ENCODE data around the gene ASTL.
"Not testable (repeated sequence)": the region's sequence is repeated elsewhere in the genome, so short reads cannot be mapped to it uniquely, and the experiment has no call there.

ASTL gene

DNA sequence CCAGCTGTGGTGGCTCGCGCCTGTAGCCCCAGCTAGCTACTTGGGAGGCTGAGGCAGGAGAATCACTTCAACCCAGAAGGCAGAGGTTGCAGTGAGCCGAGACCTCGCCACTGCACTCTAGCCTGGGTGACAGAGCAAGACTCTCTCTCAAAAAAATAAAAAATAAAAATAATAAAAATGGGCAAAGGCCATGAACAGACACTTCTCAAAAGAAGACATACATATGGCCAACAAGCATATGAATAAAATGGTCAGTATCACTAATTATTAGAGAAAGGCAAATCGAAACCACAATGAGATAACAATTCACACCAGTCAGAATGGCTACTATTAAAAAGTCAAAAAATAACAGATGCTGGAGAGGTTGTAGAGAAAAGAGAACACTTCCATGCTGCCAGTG is 22.1 kb upstream of the ASTL start:
- not testable (repeated sequence) for H3K27me3 ChIP-seq (ENCODE audit: control insufficient read depth in 2 of 2, insufficient read depth in 2 of 2, low read length in 2 of 2); H3K9ac ChIP-seq (ENCODE audit: low read depth in 1 of 2, low read length in 2 of 2); H3K27ac ChIP-seq (ENCODE audit: low read depth in 2 of 2, low read length in 2 of 2); H3K4me3 ChIP-seq (ENCODE audit: low read length in 2 of 2); H3K36me3 ChIP-seq (ENCODE audit: control insufficient read depth in 2 of 2, insufficient read depth in 2 of 2, low read length in 2 of 2); H3K9me3 ChIP-seq (ENCODE audit: control insufficient read depth in 2 of 2, low read length in 2 of 2)
- peaks cover 10 to 16% of the 10 kb centered on the region in 2 donors for H3K4me1 ChIP-seq (ENCODE audit: control insufficient read depth in 2 of 2, insufficient read depth in 2 of 2, low read length in 2 of 2)

DNA sequence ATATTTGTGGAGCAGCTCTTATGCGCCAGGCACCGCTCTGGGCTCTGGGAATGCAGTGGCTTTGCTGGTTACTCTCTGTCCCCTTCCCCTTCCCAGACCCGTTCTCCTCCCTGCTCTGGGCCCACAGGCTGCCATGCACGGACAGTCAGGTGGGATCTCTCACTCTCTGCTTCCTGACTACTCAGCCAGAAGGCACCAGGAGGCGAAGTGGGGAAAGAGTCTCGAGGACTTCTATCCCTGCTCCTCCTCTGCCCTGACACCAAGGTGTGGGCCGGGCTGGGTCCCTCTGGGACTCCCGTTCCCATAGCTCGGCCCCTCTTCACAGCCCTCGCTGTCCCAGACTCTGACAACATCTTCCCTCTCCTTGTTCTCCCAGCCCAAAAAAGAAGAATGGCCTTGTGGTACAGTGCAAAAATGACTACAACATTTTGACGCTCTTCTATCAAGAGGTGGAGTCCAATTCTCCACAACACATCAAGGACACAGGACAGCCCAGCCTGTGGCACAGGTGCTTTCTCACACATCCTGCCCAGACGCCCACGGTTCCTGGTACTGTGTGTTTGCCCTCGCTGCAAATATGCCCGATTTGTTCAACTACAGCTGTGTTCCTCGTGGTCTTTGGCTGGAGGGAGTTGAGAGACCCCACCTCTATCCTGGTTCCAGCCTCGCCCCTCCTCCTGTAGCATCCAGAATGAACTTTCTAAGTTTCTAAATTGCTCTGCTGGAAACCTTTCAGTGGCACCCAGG is 21.0 kb upstream of the ASTL start:
- H3K27ac ChIP-seq (ENCODE audit: low read depth in 2 of 2, low read length in 2 of 2), result no peak overlapping the region
- peaks cover 10 to 16% of the 10 kb centered on the region in 2 donors for H3K4me1 ChIP-seq (ENCODE audit: control insufficient read depth in 2 of 2, insufficient read depth in 2 of 2, low read length in 2 of 2)
- H3K27me3 ChIP-seq (ENCODE audit: control insufficient read depth in 2 of 2, insufficient read depth in 2 of 2, low read length in 2 of 2), result no peaks in the 10 kb centered on the region
- no peaks in the 10 kb centered on the region for H3K36me3 ChIP-seq (ENCODE audit: control insufficient read depth in 2 of 2, insufficient read depth in 2 of 2, low read length in 2 of 2)
- H3K9me3 ChIP-seq (ENCODE audit: control insufficient read depth in 2 of 2, low read length in 2 of 2), result no peaks in the 10 kb centered on the region
- peak overlapping the region in 1 of 2 donors; percentile 32 for H3K9ac ChIP-seq (ENCODE audit: low read depth in 1 of 2, low read length in 2 of 2)
- H3K4me3 ChIP-seq (ENCODE audit: low read length in 2 of 2), result no peak overlapping the region

DNA sequence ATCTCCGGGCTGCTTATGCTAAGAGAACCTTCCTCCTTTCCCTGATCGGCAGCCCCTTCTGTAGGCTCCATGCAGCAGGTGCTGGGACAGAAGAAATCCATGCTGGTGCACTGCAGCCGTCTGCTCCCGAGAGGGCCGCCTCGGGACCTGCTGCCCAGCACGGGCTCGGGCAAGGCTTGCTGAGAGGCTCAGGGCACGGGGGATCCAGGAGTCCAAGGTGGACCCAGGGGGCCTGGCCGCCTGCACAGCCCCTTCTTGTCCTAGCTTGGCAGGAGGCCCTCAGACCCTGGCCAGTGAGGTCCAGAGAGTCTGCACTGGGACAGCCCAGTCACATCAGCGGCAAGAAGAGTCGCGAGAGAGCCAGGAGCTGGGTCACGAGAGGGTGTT is 20.2 kb upstream of the ASTL start:
- H3K4me3 ChIP-seq (ENCODE audit: low read length in 2 of 2), result no peak overlapping the region
- no peaks in the 10 kb centered on the region for H3K27me3 ChIP-seq (ENCODE audit: control insufficient read depth in 2 of 2, insufficient read depth in 2 of 2, low read length in 2 of 2)
- no peaks in the 10 kb centered on the region for H3K9me3 ChIP-seq (ENCODE audit: control insufficient read depth in 2 of 2, low read length in 2 of 2)
- no peak overlapping the region for H3K27ac ChIP-seq (ENCODE audit: low read depth in 2 of 2, low read length in 2 of 2)
- H3K9ac ChIP-seq (ENCODE audit: low read depth in 1 of 2, low read length in 2 of 2), result no peak overlapping the region
- peaks cover 7 to 16% of the 10 kb centered on the region in 2 donors for H3K4me1 ChIP-seq (ENCODE audit: control insufficient read depth in 2 of 2, insufficient read depth in 2 of 2, low read length in 2 of 2)
- no peaks in the 10 kb centered on the region for H3K36me3 ChIP-seq (ENCODE audit: control insufficient read depth in 2 of 2, insufficient read depth in 2 of 2, low read length in 2 of 2)

DNA sequence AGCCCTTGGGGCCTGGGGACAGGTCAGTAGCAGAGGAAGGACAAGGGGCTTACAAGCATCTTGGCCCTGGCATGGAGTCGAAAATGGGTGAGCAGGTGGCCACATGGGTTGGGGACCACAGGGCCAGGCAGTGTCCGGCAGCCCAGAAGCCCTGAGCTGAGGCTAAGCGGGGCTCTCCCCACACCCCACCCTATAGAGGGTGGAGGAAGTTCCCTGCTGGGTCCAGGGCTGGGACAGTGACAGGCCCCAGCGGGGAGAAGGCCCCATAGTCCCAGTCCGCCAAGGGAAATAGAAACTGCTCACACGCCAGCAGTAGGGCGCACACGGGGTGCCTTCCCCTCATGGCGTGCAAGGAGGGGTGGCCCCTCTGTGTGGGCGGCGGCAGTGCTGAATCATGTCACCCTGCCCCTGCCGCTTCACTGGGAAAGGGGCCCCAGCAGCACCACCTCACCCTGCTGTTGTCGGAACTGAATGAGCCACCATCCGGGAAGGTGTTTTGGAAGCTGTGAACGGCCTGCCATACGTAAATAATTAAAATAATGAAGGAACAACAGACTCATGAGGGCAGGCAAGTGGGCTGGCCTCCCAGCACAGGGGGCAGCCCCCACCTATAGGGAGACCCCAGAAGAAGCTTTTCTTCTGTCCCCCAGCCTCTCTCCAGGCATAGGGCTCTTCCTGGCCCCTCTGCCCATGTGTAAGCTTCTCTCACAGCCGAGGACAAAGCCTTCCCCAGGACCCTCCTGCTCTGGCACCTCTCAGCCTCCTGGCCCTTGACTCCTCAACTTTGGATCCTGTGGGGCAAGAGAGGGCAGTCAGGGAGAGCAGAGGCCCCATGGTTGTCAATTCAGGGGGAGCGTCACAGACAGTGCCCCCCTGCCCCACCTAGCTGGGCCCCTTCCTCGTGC is 19.6 kb upstream of the ASTL start:
- Histone ChIP-seq H3K4me1 (ENCODE audit: control insufficient read depth in 2 of 2, insufficient read depth in 2 of 2, low read length in 2 of 2) (peaks cover 7 to 12% of the 10 kb centered on the region in 2 donors), H3K36me3 (ENCODE audit: control insufficient read depth in 2 of 2, insufficient read depth in 2 of 2, low read length in 2 of 2) (no peaks in the 10 kb centered on the region), H3K9me3 (ENCODE audit: control insufficient read depth in 2 of 2, low read length in 2 of 2) (no peaks in the 10 kb centered on the region), H3K27ac (ENCODE audit: low read depth in 2 of 2, low read length in 2 of 2) (no peak overlapping the region), H3K4me3 (ENCODE audit: low read length in 2 of 2) (no peak overlapping the region), H3K9ac (ENCODE audit: low read depth in 1 of 2, low read length in 2 of 2) (peak overlapping the region in 1 of 2 donors; percentile 14), H3K27me3 (ENCODE audit: control insufficient read depth in 2 of 2, insufficient read depth in 2 of 2, low read length in 2 of 2) (no peaks in the 10 kb centered on the region)

DNA sequence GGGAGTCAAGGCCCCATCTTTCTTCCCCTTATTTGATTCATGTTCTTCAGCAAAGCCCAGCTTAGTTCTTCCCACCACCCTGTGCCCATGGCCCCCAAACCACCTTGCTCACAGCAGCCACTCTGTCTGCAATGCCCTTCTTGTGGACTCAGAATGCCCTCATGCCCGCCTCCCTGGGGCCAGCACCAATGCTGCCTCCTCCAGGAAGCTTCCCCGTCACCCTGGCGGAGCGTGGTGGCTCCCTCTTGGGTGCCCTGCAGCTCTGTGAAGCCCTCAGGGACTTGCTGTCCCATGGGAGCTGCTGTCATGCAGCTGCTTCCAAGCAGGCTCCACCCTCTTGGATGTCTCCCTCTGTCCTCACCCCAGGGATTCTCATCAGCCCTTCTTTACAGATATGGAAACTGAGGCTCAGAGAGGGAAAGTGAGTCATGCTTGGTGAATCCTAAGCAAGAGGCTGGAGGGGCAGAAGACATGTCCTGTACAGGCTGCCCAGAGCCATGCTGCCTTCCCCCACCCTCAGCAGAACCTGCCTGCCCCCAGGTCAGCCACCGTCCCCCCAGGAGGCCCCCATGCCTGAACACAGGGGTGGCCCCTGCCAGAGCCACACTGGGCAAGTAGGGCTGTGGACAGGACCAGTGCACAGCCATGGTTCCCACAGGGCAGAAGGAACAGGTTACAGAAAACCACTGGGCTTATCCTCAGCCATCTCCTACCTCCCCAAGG is 18.8 kb upstream of the ASTL start:
- Histone ChIP-seq H3K27ac (ENCODE audit: low read depth in 2 of 2, low read length in 2 of 2) (no peak overlapping the region), H3K27me3 (ENCODE audit: control insufficient read depth in 2 of 2, insufficient read depth in 2 of 2, low read length in 2 of 2) (no peaks in the 10 kb centered on the region), H3K4me3 (ENCODE audit: low read length in 2 of 2) (no peak overlapping the region), H3K4me1 (ENCODE audit: control insufficient read depth in 2 of 2, insufficient read depth in 2 of 2, low read length in 2 of 2) (peaks cover 4 to 11% of the 10 kb centered on the region in 2 donors), H3K9me3 (ENCODE audit: control insufficient read depth in 2 of 2, low read length in 2 of 2) (no peaks in the 10 kb centered on the region), H3K36me3 (ENCODE audit: control insufficient read depth in 2 of 2, insufficient read depth in 2 of 2, low read length in 2 of 2) (no peaks in the 10 kb centered on the region), H3K9ac (ENCODE audit: low read depth in 1 of 2, low read length in 2 of 2) (peak overlapping the region in 1 of 2 donors; percentile 14)

DNA sequence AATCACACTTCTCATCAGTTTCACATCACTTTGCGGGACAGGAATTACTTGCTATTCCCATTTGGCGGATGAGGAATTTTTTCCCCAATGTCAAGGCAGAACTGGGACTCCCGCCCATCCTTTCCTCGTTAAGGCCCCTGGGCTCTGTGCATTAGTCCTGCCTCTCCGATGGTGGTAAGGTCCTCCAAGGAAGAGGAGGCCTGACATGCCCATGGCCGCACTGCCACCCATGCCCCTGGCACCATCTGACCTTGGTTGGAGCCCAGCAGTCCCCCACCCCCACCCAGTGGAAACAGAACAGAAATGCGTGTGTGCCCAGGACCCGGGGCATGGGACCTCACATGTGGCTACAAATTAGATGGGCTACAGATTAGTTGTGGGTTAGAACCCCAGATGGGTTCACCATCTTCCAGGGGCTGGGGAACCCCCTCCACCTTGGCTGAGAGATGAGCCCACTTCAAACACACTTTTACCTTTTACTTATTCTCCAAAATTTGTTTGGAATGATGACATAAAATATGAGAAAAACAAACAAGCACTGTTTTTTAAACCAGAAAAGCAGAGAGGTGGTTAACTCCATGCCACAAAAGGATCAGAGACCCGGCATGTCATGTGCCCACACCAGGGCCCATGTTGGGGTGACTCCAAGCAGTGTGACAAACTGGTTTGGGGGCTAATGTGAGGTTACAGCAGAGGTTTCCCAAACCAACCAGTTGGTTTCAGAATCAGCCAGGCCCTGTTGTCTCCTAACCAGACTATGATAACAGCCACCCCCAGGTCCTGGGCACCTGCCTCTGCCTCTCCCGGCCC is 17.9 kb upstream of the ASTL start:
- Histone ChIP-seq H3K27ac (ENCODE audit: low read depth in 2 of 2, low read length in 2 of 2) (no peak overlapping the region), H3K4me1 (ENCODE audit: control insufficient read depth in 2 of 2, insufficient read depth in 2 of 2, low read length in 2 of 2) (peaks cover 0 to 6% of the 10 kb centered on the region in 2 donors), H3K9ac (ENCODE audit: low read depth in 1 of 2, low read length in 2 of 2) (no peak overlapping the region), H3K27me3 (ENCODE audit: control insufficient read depth in 2 of 2, insufficient read depth in 2 of 2, low read length in 2 of 2) (no peaks in the 10 kb centered on the region), H3K9me3 (ENCODE audit: control insufficient read depth in 2 of 2, low read length in 2 of 2) (no peaks in the 10 kb centered on the region), H3K36me3 (ENCODE audit: control insufficient read depth in 2 of 2, insufficient read depth in 2 of 2, low read length in 2 of 2) (no peaks in the 10 kb centered on the region), H3K4me3 (ENCODE audit: low read length in 2 of 2) (no peak overlapping the region)

DNA sequence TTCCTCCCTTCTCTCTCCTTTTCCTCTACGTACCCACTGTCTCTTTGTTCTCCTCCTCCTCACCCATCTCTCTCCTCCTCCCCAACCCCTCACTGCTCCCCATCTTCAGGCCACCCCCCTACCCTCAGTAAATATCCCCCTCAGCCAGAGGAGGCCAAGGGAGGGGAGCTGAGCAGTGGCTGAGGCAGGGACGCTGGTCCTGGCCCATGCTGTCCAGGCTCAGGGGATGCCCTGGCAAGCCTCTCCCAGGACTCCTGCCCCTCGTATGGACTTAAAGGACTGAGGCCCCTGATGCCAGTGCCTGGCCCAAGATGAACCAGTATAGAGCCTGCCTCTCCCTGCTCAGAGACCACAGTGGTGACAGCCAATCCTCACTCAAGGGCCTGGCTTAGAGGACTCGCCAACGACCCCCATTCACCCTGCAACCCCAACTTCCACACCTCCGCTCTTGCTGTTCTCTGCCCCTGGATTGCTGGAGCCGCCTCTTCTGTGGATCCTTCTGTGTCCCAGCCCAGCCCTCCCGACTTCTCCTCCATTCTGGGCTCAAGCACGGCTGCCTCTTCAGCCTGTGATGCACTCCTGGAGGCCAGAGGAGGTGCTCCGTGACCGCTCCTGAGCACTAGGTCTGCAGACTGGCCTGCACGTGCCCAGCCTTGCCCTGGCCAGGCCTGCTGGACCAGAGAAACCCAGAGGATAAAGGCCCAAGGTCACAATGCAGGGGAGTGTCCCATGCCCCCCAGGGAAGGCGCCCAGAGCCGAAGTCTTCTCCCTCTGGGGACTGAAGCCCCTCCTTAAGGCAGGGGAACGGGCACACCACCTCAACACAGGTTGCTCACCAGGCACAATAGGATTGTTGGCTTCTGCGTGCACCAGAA is 16.4 kb upstream of the ASTL start:
- peaks cover 0 to 6% of the 10 kb centered on the region in 2 donors for H3K4me1 ChIP-seq (ENCODE audit: control insufficient read depth in 2 of 2, insufficient read depth in 2 of 2, low read length in 2 of 2)
- no peak overlapping the region for H3K9ac ChIP-seq (ENCODE audit: low read depth in 1 of 2, low read length in 2 of 2)
- no peaks in the 10 kb centered on the region for H3K9me3 ChIP-seq (ENCODE audit: control insufficient read depth in 2 of 2, low read length in 2 of 2)
- no peaks in the 10 kb centered on the region for H3K36me3 ChIP-seq (ENCODE audit: control insufficient read depth in 2 of 2, insufficient read depth in 2 of 2, low read length in 2 of 2)
- no peak overlapping the region for H3K4me3 ChIP-seq (ENCODE audit: low read length in 2 of 2)
- no peaks in the 10 kb centered on the region for H3K27me3 ChIP-seq (ENCODE audit: control insufficient read depth in 2 of 2, insufficient read depth in 2 of 2, low read length in 2 of 2)
- no peak overlapping the region for H3K27ac ChIP-seq (ENCODE audit: low read depth in 2 of 2, low read length in 2 of 2)

DNA sequence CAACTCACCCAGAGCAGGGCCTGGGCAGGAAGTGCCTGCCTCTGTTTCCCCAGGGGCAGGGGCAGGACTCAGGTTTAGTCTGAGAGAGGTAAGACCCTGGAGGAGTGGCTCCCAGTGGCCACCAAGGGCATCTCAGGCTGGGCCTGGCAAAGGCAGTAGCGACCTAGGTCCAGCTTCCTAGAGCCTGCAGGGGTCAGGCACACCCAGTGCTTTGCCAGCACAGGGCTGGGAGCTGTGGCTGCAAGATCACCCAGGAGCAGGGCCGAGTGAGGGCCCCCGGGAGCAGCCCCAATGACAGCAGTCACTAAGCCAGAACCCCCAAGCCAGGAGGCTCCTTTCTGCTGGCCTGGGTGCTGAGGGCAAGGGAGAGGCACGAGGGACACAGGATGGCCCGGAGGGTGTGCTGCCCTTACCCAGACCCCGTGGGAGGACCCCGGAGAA is 15.7 kb upstream of the ASTL start:
- Histone ChIP-seq H3K9ac (ENCODE audit: low read depth in 1 of 2, low read length in 2 of 2) (no peak overlapping the region), H3K4me1 (ENCODE audit: control insufficient read depth in 2 of 2, insufficient read depth in 2 of 2, low read length in 2 of 2) (peaks cover 0 to 6% of the 10 kb centered on the region in 2 donors), H3K27me3 (ENCODE audit: control insufficient read depth in 2 of 2, insufficient read depth in 2 of 2, low read length in 2 of 2) (no peaks in the 10 kb centered on the region)

DNA sequence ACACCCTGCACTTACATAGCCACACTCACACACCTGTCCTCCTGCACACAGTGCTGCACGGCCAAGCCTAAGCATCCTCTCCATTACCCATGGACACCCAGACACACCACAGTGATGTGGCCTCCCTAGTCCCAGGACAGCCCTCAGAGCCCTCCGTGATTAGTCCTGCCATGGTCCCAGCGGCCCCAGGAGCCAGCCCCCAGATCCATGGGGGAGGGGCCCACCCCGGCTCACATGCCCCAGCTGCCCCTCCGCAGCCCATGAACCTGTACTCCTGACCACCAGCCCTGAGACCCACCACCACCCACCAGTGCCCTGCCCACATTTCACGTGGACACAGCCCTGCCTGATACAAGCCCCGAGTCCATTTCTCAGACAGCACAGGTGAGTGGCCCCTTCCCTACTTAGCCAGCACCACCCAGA is 15.0 kb upstream of the ASTL start:
- no peak overlapping the region for H3K9ac ChIP-seq (ENCODE audit: low read depth in 1 of 2, low read length in 2 of 2)
- H3K27me3 ChIP-seq (ENCODE audit: control insufficient read depth in 2 of 2, insufficient read depth in 2 of 2, low read length in 2 of 2), result no peaks in the 10 kb centered on the region
- H3K27ac ChIP-seq (ENCODE audit: low read depth in 2 of 2, low read length in 2 of 2), result no peak overlapping the region

More for the DNA sequence above, 15.7 kb upstream of the ASTL start:
- Histone ChIP-seq H3K36me3 (ENCODE audit: control insufficient read depth in 2 of 2, insufficient read depth in 2 of 2, low read length in 2 of 2) (no peaks in the 10 kb centered on the region), H3K9me3 (ENCODE audit: control insufficient read depth in 2 of 2, low read length in 2 of 2) (no peaks in the 10 kb centered on the region), H3K27ac (ENCODE audit: low read depth in 2 of 2, low read length in 2 of 2) (no peak overlapping the region), H3K4me3 (ENCODE audit: low read length in 2 of 2) (no peak overlapping the region)

More for the DNA sequence above, 15.0 kb upstream of the ASTL start:
- H3K36me3 ChIP-seq (ENCODE audit: control insufficient read depth in 2 of 2, insufficient read depth in 2 of 2, low read length in 2 of 2), result no peaks in the 10 kb centered on the region
- H3K4me1 ChIP-seq (ENCODE audit: control insufficient read depth in 2 of 2, insufficient read depth in 2 of 2, low read length in 2 of 2), result peaks cover 3 to 6% of the 10 kb centered on the region in 2 donors
- H3K9me3 ChIP-seq (ENCODE audit: control insufficient read depth in 2 of 2, low read length in 2 of 2), result no peaks in the 10 kb centered on the region
- no peak overlapping the region for H3K4me3 ChIP-seq (ENCODE audit: low read length in 2 of 2)
